HuH-7.5 (cell line): ENCODE results near the gene ACAA2.
A peak's percentile ranks its signal among the peaks of the same experiment; 100 is the strongest.

ENCODE experiments used
- DNase-seq: peaks from one replicate; pipeline ENCODE4 v3.0.0; 2011; ENCODE audit warnings: low spot score

ACAA2 gene, protein sequence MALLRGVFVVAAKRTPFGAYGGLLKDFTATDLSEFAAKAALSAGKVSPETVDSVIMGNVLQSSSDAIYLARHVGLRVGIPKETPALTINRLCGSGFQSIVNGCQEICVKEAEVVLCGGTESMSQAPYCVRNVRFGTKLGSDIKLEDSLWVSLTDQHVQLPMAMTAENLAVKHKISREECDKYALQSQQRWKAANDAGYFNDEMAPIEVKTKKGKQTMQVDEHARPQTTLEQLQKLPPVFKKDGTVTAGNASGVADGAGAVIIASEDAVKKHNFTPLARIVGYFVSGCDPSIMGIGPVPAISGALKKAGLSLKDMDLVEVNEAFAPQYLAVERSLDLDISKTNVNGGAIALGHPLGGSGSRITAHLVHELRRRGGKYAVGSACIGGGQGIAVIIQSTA

DNA sequence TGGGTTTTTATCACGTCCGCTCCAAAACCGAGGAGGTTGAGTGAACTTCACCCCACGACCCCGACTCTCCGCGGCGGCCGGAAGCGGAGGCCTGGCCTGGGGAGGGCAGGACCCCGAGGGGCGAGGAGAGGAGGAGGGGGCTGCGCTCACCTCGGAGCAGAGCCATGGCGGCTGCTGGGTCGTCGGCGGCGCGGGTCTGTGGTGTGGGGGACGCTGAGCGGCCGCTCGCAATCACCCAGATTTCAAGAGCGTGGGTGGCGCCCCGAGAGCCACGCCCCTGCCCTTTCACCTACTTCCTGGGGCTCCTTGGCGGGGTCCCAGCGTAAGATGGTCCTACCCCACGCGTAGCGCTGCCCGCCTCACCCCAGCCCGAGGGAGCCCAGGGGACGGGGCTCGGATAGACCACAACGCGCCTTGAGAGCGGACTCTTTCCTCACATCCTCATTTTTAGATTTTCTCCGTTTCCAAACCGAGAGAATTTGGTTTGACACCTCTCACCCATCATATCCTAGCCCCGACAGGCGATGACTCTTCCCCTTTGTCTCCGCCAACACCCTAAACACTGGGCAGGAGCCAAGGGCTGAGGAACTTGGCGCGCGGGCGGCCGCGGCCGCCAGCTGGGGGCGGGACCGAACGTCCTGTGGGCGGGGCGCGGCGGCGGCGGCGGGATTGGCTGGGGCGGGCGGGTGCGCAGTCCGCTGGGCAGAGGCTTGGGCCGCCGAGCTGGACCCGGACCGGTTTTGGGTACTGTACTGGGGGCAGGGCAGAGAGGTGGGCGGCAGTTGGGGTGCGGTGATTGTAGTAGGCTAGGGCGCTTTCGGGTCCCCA lies at the start of gene ACAA2:
TSS of gene ACAA2 (minus strand) at position 215 of the 828 bp plus-strand sequence. CDS start at position 166, 49 bp downstream.
- DNase-seq: peak; percentile 49

DNA sequence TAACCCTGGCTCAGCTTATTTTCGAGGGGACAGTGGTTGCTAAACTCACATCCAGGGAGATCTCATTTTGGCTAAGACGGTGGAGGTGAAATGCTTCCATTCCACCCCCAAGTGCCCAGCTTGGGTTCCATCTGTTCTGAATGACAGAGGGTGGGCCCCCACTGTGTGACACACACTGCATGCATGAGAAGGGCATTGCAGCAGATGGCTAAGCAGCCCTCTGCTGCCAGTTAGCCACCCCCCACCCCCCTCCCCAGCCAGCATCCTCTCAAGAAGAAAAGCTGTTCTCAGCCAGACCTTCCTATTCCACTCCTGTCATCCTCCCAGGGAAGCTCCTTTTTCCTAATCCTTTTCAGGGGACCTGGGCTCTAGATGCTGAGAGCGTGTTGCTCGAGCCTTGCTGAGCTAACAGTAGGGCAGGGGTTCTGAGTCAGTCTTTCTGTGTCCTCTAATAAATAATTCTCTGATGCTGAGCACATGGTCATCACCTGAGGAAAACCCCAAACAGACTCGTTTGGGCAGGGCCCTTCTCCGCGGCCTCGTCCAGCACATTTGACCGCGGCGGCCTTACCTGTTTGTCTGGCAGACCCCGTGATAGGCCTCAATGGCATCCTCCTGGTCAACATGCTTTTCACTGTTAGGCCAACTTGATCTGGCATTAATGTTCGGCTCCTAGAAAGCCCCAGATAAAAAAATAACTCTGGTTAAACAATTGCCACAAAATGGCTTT lies 49.5 kb upstream of the ACAA2 start:
- DNase-seq: no peak

DNA sequence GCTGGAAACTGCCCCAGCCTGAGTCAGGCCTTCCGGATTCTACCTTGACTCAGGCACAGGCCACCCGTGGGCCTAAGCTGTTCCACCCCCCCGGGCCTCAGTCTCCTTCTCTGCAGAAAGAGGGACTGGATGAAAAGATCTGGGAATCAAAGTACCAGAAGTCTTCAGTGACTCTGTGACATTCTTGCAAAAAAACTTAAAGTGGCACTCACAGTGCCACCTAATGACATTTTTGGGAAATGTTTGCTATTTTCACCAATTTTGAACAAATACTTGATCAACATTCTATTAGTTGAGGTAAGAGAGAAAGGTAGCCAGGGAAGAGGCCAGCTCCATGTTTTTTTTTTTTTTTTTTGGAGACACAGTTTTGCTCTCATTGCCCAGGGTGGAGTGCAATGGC lies 48.3 kb upstream of the ACAA2 start:
- no peak for DNase-seq

DNA sequence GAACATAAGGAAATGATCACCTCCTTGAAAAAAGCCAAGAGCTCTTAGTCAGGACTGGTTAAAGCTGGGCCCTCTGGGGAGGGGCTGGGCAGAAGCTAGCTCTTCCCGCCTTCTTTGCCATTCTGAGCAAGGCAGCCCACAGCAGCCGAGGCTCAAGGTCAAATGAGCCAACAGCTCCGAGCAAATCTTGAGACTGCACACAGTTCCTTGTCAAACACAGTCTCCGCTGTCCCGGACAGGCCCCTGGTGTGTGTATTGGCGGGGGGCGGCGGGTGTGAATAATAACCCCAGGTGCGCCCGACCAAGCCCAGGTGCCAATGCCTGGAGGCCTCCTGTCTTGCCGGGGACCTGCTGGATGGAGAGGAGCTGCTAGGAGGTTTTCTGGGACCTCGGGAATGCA lies 46.4 kb upstream of the ACAA2 start:
- DNase-seq: no peak

DNA sequence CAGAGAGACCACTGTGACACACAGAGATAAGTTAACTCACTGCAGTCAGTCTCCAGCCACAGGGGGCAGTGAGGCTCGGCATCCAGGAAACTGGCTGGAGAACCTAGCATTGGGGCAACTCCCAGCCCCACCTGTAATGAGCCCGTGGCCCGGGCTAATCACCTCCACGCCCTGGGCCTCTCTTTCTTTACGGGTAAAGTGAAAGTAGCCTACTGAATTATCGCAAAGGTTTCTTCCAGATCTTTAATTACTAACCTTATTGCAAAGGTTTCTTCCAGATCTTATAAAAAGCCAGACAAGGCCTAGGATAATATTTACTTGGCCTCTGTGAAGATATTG lies 45.7 kb upstream of the ACAA2 start:
- no peak for DNase-seq

DNA sequence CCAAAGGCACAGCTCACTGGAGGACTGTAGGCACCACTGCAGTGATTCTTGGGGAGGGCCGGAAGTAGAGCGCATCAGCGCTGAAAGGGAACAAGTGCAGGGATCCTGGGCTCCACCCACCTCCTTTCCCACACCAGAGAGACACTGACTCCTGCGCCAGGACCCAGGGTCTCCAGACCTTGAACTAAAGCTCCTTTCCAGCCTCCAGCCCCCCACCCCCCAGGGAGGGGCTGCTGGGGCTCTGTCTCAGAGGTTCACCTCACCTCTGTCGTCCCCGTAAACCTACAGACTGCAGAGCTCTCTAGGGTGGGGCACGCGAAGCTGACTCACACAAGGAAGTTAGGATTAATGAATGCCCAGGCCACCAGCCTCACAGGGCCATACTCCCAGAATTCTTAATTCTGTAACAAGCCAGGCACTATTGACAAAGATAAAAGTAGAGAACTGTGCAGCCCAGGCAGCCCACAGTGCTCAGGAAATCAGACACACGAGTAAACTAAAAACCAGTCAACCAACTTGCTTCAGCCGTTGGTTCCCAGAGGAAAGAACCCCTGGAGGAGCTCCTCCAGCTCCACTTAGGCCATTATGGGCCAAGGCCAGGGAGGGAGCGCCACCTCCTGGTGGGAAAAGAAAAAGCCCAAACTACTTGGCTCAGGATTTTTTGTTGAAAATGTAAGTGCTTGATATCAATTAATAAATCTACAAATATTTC lies 45.1 kb upstream of the ACAA2 start:
- DNase-seq: peak; percentile 61

DNA sequence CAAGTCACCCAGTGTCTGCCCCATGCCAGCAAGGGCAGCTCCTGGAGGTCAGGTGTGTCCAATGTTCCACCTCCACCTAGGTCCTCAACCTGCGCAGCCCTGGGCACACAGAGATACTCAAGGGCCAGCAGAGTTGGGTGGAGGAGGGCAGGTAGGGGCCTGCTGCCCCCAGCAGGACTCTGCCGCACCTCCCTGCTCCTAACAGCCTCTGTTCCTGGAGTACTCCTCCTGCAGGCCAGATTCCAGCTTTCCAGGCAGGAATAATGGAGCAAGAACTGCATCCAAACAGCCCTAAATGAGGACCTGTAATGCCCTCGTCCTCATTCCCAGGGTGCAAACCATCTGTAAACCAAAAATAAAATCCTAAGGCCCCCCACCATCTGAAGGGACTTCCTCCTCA lies 44.4 kb upstream of the ACAA2 start:
- DNase-seq: peak; percentile 28

DNA sequence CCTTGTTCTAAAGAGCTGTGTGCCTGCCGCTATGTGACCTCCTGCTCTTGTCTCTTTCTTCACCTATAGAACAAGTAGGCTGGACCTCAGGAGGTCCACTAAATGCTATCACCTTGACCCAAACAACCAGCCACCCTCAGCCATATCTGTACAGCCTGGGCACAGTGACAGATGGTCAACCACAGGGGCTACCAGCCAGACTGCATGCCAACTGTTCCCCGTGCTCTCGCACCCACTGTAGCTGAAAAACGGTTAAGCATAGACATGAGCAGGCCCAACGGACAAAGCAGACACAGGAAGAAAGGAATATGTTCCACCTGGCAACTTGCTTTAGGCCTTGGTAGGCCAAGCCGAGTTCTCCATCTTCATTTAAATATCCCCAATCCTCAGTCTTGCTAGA lies 43.2 kb upstream of the ACAA2 start:
- no peak for DNase-seq

DNA sequence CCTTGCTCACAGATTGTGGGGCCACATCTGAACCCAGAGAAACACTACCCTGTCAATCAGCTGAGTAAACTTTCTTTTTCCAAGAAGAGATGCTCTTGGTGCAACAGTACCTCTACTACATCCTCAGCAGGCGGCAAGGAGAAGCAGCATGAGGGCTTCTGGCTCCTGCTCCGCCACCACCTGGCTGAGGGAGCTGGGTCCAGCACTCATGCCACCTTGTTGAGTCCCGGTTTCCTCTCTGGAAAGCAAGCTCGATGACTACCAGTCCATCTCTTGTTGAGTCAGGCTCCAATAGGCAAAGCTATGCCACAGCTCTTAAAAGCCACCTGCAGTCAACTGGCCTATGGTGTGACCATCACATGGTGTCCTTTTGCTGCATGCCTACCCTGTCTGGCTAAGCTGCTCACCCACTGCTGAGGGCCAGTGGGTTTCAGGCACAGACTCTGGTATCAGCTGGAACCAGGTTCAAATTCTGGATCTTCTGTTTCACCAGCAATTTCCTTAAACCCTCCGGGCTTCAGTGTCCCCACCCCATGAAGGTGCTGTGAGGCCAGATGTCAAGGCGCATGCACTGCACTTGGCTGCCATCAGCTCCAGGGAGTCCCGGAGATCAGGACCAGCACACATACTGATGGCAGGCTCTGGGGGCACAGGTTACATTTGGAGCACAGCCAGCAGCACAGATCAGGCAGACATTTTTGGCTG lies 42.5 kb upstream of the ACAA2 start:
- DNase-seq: no peak

DNA sequence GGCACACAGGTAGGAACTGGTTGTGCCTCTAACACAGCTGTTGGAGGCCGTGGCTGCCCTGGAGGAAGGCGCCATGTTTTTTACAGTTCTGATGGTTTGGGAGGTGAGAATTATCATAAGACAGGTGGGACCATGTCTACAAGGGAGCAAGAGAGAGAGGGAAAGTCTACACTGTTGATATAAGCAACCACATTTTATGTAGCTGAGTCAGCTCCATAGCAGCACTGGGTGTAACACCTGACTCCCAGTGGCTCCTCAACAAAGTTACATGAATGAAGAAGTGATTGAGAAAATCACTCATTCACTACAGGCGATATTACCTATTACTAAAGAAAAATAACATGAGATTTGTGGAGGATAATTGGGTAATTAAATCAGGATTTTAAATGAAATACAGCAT lies 41.3 kb upstream of the ACAA2 start:
- DNase-seq: no peak

DNA sequence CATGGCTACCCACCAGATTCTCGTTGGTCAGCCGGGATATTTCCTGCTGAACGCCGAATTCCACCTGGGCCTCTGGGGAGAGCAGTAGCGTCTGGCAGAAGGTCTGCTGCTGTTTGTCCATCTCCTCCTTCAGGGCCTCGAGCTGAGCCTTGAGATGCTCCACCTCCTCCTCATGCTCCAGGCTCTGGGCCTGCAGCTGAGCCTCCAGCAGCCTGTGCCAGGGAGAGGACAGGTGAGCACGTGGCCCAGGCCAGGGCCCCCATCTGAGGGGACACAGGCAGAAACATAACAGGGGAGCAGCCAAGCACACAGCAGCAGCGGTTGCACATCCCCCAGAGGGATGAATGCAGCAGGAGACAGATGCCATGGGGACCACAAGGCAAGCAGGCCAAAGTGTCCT lies 40.1 kb upstream of the ACAA2 start:
- no peak for DNase-seq

DNA sequence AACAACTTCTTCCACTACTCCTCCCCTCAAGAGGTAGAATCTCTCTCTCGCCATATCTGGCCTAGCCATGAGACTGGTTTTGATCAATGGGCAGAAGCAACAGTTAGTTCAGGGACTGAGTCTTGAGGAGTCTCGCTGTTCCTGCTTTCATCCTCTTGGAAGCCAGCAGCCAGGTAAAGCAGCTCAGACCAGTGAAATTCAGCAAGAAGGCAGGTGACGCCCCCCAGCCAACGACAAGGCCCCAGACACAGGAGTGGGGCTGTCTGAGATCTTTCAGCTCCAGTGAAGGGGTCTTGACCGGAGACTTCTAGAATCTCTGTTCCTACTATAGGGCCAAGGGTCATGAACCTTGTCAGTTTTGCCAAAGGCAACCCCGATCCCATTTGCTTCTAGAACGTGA lies 39.7 kb upstream of the ACAA2 start:
- no peak for DNase-seq

DNA sequence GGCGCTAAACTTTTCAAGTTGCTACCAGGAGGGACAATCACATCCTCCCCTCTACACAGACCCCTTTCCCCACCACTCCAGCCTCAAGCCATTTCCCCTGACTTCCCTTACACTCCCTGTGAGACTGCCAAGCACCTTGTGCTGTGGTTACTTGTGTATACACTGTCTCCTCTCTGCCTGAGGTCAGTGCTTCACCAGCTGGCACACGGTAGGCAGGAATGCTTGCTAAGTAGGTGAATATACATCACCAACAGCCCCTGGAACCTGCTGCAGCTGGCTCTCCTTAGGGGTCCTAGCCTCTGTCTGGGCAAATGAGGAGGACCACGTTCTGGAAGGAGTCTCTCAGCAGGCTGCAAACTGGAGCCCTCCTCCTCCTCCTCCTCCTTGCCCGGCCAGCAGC lies 38.3 kb upstream of the ACAA2 start:
- DNase-seq: no peak

DNA sequence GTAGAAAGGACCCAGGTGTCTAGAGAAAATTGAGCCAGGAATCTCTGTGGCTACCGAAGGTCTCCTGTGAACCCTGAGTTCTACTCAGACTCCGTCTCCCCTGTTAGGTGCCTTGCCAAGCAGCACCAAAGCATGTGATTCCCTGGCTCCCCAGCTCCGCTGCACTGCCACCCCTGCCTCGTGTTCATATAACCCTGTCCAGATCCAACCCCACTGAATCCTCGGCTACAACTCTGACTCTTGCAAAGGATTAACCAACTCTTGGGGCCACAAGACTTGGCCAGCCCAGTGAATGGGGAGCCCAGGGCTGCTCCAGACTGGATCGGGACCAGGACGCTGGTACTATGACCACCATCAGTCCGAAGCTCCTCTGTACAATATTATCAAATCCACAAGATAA lies 37.3 kb upstream of the ACAA2 start:
- no peak for DNase-seq

DNA sequence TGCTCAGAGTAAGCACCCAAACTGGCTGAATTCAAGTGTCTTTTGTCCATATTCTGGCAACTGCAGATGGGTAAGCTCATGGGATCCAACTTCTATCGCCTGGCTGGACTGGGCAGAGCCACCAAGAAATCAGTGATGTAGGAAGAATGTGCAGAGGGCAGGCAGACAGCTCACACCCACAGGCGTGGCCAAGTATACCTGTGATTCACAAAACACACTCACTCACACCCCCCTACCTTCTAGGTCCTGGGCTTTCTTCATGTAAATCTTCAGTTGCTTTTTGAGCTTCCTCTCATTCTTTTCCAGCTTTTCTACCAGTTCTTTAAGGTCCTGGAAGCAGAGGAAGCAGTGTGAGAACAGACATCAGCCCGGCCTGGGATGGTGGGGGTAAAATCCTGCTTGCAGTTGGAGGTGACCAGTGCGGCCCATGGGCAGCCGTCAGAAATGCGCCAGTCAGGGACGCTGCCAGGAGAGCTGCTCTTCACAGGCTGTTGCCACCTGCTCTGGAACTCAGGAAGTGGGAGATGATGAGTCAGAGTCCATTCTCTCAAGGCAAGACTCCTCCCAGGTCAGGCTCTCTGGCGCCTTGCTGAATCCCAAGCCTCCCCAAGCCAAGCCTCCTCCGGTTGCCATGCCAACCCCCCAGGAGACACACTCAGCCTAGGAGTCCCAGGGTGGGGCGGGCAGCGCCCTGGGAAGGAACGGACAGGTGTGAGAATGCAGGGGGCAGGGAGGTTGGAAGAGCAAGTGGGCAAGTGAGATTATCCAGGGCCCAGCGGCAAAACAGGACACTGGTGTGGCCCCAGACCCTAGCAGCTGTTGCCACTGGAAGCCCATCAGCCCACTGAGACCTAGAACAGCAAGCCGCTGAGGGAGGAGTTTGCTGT lies 36.2 kb upstream of the ACAA2 start:
- peak; percentile 31 for DNase-seq

DNA sequence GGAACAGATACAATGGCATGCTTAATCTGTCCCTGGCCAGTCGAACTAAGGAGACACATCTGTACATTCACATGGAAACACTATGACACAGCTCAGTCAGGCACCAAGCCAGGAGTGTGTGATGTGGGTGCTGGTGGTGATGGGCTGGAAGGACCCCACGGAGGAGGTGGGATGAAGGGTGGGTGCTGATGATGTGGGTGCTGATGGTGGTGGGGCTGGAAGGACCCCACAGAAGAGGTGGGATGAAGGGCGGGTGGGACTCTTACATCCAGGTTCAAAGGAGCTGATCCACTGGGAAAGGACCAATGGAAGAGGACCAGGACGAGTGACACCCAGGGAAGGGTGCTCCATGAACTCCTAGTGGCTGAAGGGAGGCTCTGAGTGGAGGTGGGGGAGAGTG lies 34.8 kb upstream of the ACAA2 start:
- DNase-seq: no peak

DNA sequence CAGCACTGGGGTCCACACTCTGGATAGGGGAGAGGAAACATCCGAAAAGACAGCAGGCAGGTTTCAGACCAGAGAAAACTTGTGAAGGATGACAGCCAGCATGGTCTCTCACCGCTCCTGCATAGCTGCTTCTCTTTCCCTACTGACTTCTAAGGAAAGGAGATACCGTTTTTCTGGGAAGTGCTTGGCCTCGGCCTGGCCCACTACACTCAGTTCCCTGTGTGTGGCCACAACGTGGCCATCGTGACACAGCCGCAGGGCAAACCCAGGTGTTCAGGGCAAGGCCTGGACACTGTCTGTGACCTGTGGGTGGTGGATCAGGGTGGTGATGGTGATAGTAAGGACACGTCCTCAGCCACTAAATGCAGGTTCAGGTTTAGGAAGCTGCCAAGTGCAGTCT lies 34.2 kb upstream of the ACAA2 start:
- DNase-seq: no peak

DNA sequence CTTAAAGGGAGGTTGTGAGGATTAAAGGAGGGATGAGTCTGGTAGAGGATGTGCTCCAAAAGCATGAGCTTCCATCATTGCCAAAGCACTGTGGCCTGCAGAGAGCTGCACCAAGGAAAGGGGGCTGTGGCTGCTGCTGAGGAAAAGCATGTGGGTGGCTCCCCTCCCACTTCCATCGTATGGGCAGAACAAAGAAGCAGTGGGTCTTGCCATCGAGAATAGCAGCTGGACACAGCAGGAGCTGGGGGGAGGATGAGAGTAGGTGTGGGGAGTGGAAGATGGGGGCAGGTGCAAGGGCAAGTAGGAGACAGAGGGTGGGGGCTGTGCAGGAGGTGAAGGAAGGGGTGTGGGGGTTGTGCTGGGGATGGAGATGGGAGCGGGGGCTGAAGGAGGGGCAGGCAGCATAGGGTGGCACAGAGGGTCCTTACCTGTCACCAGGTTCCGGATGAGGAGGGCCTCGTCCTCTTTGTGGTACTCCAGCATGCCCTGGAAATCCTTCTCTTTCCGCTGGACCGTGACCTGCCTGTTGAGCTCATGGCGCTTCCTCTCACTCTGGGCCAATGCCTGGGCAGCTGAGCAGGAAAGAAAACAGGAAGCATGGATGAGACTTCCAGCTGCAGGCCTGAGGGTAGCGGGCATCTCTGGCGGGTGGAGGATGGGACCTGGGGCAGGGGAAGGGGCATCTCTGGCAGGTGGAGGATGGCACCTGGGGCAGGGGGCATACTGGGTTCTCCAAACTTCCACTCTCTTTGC lies 33.6 kb upstream of the ACAA2 start:
- DNase-seq: no peak

DNA sequence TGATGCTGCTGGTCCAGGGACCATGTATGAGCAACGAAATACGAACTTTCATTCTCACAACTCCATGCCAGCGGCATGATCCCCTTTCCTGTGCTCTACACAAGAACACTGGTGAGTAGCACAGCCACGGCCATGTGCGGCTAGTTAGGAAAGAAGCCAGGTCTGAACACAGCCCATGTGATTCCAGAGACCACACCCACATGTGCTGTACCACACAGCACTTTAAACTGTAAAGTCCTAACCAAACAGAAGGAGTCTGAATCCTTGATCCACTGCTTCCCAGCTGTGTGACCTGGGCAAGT lies 33.0 kb upstream of the ACAA2 start:
- no peak for DNase-seq
